Activated CD8-positive, alpha-beta memory T cell treated with anti-CD3 and anti-CD28 coated beads, Interleukin-2, amount 50 U/mL, for 24 hours (primary cell): Measurements from ENCODE around the gene BRD3.

ENCODE experiments used
- DNase-seq: peaks from one replicate; pipeline ENCODE4 v3.0.0-alpha.2; 2020; ENCODE audit errors: extremely low read depth

BRD3 gene

GRCh38 chr9:134066913-134067851, 644 bp downstream of the BRD3 start:
- no peak for DNase-seq

DNA sequence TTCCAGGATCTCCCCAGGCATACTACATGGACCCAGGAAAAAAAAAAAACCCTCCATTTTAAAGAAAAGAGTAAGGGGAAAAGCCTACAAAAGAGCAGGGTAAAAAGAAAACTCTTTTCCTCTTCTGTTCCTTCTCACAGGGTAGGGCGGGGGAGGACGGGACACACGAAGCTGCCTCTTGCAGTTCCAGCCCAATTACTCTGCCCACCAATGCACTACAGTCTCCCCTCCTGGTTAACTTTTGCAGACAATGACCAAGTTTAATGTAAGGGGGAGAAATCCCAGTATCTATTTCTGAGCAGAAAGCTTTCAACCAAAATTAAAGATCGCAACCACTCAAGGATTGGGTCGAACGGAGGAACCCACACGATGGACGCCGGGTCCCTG, 1.3 kb downstream of the BRD3 start:
- DNase-seq = no peak

DNA sequence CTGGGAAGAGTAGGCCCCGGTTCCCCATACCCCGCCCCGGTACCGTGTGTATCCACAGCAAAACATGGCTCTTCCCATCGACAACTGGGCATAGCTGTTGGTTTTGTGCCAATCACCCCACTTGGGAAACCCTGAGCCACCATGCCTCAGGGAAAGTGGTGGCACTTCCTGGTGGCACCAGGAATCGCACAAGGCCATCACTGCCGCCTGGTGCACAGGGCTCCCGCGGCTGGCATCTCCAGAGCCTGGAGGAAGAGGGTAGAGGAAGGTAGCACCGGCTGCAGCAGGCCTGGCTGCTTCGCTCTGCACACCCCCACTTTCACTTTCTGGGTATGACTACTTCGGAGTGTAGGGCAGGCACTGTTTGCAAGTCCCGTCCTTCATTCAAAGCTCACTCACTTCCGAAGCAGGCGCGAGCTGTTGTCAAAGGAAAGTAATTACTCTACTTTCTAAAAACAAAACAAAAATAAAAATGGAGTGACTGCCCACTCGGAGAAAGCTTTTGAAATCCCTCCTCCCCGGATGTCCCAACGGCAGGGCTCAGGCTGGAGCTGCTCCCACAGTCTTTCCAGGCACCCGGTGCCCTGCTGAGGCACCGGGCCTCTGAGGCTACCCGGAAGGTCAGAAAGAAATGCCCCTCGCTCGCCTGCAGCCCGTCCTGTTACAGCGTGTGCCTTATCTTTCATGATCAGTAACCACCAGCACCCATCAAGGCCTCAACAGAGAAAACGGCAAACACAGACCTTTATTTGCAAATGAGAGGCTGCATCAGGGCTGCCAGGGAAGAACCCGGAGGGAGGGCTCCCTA, 2.0 kb downstream of the BRD3 start:
- DNase-seq = no peak

- DNase-seq = no peak
Observed at GRCh38 chr9:134064711-134065110, 3.1 kb downstream of the BRD3 start.

GRCh38 chr9:134063571-134064450, 4.0 kb downstream of the BRD3 start:
- DNase-seq = no peak

DNA sequence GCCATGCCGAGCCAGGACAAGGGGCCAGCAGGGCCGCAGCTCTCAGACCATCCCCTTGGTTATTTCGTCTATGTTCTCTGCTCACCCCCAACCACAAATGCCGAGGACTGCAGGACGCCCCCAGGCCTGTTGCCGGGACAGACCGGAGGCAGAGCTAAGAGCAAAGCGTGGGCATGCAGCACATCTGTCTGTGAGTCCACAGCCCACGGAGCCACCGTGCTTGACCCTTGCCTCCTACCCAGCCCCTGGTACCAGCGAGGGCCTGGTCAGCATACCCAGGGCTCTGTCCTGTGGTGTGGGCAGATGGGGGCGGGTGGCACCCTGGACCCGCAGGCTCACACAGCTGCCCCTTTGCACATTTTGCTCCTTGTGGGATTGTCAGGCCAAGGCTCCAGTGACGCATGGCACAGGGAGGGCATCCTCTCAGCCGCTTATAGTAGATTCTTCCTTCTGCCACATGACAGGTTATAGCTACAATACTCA, 4.7 kb downstream of the BRD3 start:
- DNase-seq = no peak

- no peak for DNase-seq
Observed at GRCh38 chr9:134062461-134063087, 5.3 kb downstream of the BRD3 start.

DNA sequence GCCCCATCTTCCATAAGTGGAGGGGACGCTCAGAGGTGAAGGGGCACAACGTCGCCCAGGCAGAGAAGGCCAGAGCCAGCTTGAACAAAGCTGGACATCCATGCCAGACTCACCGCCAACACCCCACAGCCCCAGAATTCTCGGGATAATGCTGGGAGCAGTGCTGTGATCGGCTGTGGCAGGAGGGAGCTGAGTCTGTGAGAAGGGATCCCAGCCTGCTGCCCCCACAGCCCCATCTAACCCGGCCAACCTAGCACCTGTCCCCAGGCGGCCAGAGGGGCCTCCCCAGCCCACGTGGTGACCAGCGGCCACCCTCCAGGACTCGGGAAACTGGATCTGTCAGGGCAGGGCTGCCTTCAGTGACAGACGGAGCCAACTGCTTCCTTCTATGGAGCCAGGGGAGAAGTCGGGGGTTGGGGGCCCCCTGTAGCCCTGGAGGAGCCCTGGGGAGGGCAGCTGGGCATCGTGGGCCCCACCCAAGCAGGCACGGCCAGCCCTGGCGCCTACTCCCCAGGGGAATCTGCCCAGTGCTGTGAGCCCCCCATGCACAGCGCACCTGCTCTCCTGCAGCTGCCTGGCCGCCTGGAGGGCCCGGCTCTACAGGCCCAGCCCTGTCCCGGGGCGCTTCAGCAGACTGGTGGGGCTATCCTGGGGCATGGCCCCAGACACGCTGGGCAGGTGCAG, 6.0 kb downstream of the BRD3 start:
- DNase-seq = no peak

DNA sequence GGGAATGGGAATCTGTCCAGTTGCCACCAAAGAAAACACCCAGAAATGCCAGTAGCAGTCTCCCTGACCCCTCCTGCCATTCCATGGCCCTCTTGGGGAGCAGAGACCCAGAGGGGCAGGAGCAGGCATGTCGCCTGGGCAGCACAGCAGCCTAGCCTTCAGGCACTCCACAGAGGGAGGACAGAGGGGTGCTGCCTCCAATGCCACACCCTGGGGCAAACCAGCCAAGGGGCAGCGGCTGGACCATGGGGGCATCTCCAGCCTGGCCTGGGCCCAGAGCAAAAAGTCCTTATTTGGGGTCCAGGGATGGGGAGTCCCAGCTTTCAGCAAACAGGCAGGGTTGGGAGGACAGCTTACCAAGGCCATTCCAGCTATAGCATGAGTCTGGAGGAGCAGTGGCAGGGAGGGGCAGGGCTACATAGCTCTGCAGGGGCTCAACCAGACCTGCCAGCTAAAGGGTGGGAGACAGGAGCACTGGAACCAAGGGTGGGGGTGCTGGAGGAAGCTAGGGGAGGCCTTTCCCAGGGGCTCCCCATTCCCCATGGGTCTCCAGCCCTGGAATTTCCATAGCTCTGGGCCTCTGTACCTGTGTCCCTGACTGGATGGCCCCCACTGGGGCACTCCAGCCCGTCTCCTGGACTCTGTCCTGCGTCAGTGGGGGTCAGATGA, 6.7 kb downstream of the BRD3 start:
- DNase-seq = no peak

DNA sequence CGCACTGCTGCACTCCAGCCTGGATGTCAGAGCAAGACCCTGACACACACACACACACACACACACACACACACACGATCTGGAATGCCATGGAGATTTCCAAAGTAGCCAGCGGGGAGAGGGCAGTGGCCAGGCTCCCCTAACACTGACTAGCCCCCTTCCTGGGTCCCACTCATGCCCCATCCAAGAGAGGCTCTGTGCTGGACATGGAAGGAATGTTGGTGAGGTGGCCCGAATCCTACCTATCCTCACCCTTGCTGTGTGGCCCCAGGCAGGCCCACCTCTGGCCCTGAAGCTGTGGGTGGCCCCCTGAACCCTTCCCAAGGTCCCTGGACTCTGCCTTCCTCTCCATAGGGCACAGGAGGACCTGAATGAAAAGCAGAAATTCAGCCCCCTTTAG, 7.3 kb downstream of the BRD3 start:
- DNase-seq = no peak

DNA sequence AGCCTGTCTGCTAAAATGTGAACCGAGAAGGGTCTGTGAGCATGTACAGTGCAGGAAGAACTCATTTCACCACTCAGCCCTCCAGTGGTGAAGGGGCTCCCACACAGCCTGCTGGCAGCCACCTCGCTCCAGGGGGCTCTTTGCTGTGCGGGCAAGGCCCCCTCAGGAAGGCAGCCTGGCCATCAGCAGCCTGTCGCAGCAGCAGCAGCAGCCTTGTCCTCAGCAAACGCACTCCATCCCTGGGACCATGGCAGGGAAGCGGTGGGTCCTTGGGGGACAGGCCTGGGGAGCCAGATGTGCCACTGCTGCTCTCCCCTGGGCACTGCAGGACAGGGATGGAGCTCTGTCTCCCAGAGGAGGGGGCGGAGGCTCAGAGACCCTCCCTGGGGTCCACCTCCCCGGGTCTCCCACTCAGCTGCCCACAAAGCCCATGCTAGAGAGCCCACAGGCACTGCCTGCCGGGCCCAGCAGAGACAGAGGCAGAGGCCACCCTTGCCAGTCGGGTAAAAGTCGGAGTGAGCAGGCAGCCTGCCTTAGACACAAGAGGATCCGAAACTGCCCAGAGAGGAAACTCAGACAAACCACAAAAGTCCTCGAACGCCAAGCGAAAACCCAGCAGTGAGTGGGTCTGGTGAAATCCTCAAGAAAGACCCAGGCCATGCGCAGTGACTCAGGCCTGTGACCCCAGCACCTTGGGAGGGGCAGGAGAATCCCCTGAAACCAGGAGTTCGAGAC, 8.0 kb downstream of the BRD3 start:
- DNase-seq = no peak

- no peak for DNase-seq
Observed at GRCh38 chr9:134059188-134059641, 8.6 kb downstream of the BRD3 start.

DNA sequence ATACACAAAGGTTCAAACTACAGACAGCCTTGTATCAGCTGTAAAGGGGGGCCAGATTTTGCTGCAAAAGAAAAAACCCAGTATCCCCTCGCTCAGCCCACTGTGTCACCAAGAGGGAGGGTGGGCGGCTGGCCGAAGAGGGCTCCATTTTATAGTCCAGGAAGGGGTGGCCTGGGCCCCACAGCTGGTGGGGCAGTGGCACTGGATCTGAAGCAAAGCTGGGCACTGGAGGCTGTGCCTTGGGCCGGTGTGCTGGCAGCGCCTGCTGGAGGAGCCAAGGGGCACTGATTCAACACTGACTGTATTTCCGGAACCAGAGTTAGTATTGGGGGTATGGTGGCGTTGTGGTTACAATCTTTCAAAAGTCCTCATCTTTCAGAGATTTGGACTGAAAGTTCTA, 9.1 kb downstream of the BRD3 start:
- no peak for DNase-seq

GRCh38 chr9:134057751-134058701, 9.8 kb downstream of the BRD3 start:
- DNase-seq = no peak

- no peak for DNase-seq
Observed at GRCh38 chr9:134057307-134057657, 10.5 kb downstream of the BRD3 start.

DNA sequence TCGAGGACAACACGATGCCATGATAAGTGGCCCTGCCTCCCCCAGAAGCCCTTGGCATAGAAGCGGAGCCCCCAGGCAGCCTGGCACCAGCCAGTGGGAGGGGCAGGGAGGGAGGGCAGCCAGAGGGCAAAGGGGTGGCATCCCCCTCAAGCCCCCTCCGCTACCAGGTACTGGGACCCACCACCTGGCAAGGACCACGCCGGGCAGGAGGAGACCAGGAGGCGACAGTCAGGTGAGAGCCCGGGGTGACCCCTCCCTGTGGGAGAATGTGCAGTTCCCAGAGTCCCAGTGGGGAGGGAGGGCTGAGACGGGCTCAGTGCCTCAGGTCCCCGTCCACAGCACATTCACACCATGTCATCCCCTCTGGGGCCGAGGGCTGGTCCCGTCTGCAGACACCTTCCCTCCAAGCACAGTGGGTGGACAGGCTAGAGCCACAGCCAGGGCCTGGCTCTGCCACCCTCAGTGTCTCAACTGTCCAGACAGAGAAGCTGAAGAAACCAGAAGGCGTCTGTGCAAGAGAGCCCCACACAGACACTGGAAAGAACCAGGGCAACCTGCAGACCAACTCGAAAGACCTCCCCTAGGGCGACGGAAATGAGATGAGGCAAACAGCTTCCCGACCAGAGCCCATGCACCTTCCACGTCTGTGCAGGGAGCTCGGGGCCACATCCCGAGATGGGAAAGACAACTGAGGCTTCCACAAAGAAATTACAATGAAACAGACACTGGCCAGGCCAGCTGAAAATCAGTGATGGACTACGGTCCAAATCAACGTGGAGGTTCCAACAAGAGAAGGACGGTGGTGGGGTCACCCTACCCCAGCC, 11.1 kb downstream of the BRD3 start:
- no peak for DNase-seq

DNA sequence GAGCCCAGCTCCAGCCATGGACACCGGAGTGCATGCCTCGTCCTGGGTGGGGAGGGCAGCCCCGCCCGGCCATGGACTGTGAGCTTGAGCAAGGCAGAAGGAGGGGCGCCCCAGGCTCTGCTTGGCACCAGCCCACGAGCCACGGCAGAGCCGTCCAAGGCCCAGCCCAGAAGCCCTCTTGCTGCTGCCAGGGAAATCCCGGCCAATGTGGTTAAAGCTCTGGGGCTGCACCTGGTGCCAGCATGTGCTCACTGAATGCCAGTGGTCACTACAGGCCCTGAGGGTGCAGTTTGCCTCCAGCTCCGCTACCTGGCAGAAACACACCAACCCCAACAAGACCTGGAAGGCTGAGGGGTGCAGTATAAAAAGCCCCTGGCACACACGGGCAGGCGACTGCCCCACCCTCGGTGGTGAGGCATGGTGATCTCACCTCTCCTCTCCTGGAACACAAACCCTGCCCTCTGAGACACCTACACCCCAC, 11.8 kb downstream of the BRD3 start:
- DNase-seq = no peak
